OCI-LY7 (cell line): ENCODE results near the gene P2RY8.

Experiments used
- CTCF ChIP-seq: fragments of 200-600 bp; sonication (generic); conservative IDR thresholded peaks from 2 replicates; pipeline ENCODE4 v1.5.1; 2014; ENCODE audit warnings: mild to moderate bottlenecking, antibody characterized with exemption, low read length, moderate library complexity, mixed read lengths
- EZH2phosphoT487 ChIP-seq: fragments of 200-600 bp; sonication (generic); IDR thresholded peaks from 2 replicates; pipeline ENCODE4 v1.6.1; 2018; ENCODE audit warnings: low read depth, borderline replicate concordance, mild to moderate bottlenecking, mixed run types, antibody characterized with exemption, low read length, moderate library complexity, mixed read lengths

- no peak for TF ChIP-seq EZH2phosphoT487
- no peak for TF ChIP-seq CTCF
These were observed 94.8 kb downstream of the P2RY8 start for GRCh38 chrX:1442016-1442665.
